HT-29 (cell line): ENCODE measurements around the gene SLC19A3. TPM values are rescaled to one million over a fixed set of nuclear protein-coding genes. Genes with fewer than 3 reads are reported as not detected.

Experiments used
- small RNA-seq: library from RNA; depleted of rRNA; stranded (forward); fragments of <200 nt; gene quantifications from one replicate; pipeline ENCODE3, GENCODE V24; 2014
- total RNA-seq: library from RNA; depleted of rRNA; stranded (reverse); fragments of >200 nt; shearing (Covaris generic); gene quantifications from 2 replicates; pipeline ENCODE4 v1.2.3, GENCODE V29; 2014; rRNA removed

The SLC19A3 gene
- total RNA-seq, 1 experiment from 2014 or later, result not detected

Small RNA genes lying within 50 kb of the gene (small RNA-seq; reads per million reads assigned to genes)
- gene RNA5SP121, result 1.1 reads per million, percentile 42 among the genes with 10 or more reads in this experiment

Other genes starting within 250 kb of the SLC19A3 start
- gene AGFG1, start 245.9 kb downstream of the SLC19A3 start, total RNA-seq, result 38.0 and 40.9 TPM in 2 replicates
- gene SCYGR2, start 119.1 kb downstream of the SLC19A3 start, total RNA-seq, result not detected in 2 replicates
- not detected in 2 replicates for gene SCYGR3, start 103.2 kb downstream of the SLC19A3 start, total RNA-seq
- not detected in 2 replicates for gene SCYGR4, start 100.5 kb downstream of the SLC19A3 start, total RNA-seq
- not detected in 2 replicates for gene SCYGR5, start 51.2 kb downstream of the SLC19A3 start, total RNA-seq
- not detected in 2 replicates for gene SCYGR6, start 6.7 kb upstream of the SLC19A3 start, total RNA-seq
- not detected in 2 replicates for gene SCYGR7, start 10.3 kb upstream of the SLC19A3 start, total RNA-seq
- gene SCYGR8, start 27.9 kb upstream of the SLC19A3 start, total RNA-seq, result not detected in 2 replicates
- gene CCL20, start 95.8 kb upstream of the SLC19A3 start, total RNA-seq, result 0.18 and 0.31 TPM in 2 replicates
- gene DAW1, start 153.6 kb upstream of the SLC19A3 start, total RNA-seq, result not detected in 2 replicates